HEK293 (cell line): Measurements from ENCODE around the gene RANBP10.

Source experiments
- BCL6B ChIP-seq: fragments of 450-650 bp; formaldehyde crosslinking; IDR thresholded peaks from 2 replicates; pipeline ENCODE4 v1.5.1; 2017; ENCODE audit warnings: missing biosample characterization, missing genetic modification characterization
- GFI1B ChIP-seq: fragments of 450-650 bp; formaldehyde crosslinking; IDR thresholded peaks from 2 replicates; pipeline ENCODE4 v1.5.1; 2016; ENCODE audit warnings: missing biosample characterization, missing genetic modification characterization
- GLIS2 ChIP-seq: fragments of 450-650 bp; formaldehyde crosslinking; IDR thresholded peaks from 2 replicates; pipeline ENCODE4 v1.5.1; 2016; ENCODE audit warnings: missing biosample characterization, missing genetic modification characterization
- KLF1 ChIP-seq: fragments of 450-650 bp; formaldehyde crosslinking; IDR thresholded peaks from 2 replicates; pipeline ENCODE4 v1.5.1; 2016; ENCODE audit warnings: missing biosample characterization, missing genetic modification characterization
- KLF8 ChIP-seq: fragments of 450-650 bp; formaldehyde crosslinking; IDR thresholded peaks from 2 replicates; pipeline ENCODE4 v1.5.1; 2016; ENCODE audit warnings: missing biosample characterization, missing genetic modification characterization
- MEIS1 ChIP-seq: sonication (generic); formaldehyde crosslinking; IDR thresholded peaks from 2 replicates; pipeline ENCODE4 v1.8.1; 2022; ENCODE audit warnings: missing genetic modification reagents, mild to moderate bottlenecking, borderline replicate concordance
- MYNN ChIP-seq: fragments of 450-650 bp; formaldehyde crosslinking; IDR thresholded peaks from 2 replicates; pipeline ENCODE4 v1.5.1; 2016; ENCODE audit warnings: missing biosample characterization, missing genetic modification characterization, borderline replicate concordance
- OSR2 ChIP-seq: fragments of 450-650 bp; formaldehyde crosslinking; IDR thresholded peaks from 2 replicates; pipeline ENCODE4 v1.5.1; 2016; ENCODE audit warnings: missing biosample characterization, missing genetic modification characterization
- PRDM6 ChIP-seq: fragments of 450-650 bp; formaldehyde crosslinking; IDR thresholded peaks from 2 replicates; pipeline ENCODE4 v1.5.1; 2017; ENCODE audit warnings: missing biosample characterization, missing genetic modification characterization
- SP3 ChIP-seq: fragments of 450-650 bp; formaldehyde crosslinking; IDR thresholded peaks from 2 replicates; pipeline ENCODE4 v1.5.1; 2016; ENCODE audit warnings: missing biosample characterization, missing genetic modification characterization
- TRIM28 ChIP-seq: IDR thresholded peaks from 2 replicates; pipeline ENCODE4 v1.6.1; 2011; ENCODE audit warnings: low read length, control low read depth, borderline replicate concordance
- YY2 ChIP-seq: fragments of 450-650 bp; formaldehyde crosslinking; IDR thresholded peaks from 2 replicates; pipeline ENCODE4 v1.5.1; 2016; ENCODE audit warnings: missing biosample characterization, missing genetic modification characterization
- ZBTB1 ChIP-seq: fragments of 450-650 bp; formaldehyde crosslinking; IDR thresholded peaks from 2 replicates; pipeline ENCODE4 v1.5.1; 2016; ENCODE audit warnings: missing biosample characterization, missing genetic modification characterization
- ZBTB11 ChIP-seq: fragments of 450-650 bp; formaldehyde crosslinking; conservative IDR thresholded peaks from 2 replicates; pipeline ENCODE4 v1.5.1; 2016; ENCODE audit warnings: low read depth, missing biosample characterization, missing genetic modification characterization
- ZBTB21 ChIP-seq: fragments of 450-650 bp; formaldehyde crosslinking; IDR thresholded peaks from 2 replicates; pipeline ENCODE4 v1.5.1; 2017; ENCODE audit warnings: missing biosample characterization, missing genetic modification characterization
- ZNF114 ChIP-seq: fragments of 450-650 bp; formaldehyde crosslinking; IDR thresholded peaks from 2 replicates; pipeline ENCODE4 v1.5.0; 2017; ENCODE audit warnings: missing biosample characterization, missing genetic modification characterization
- ZNF211 ChIP-seq: fragments of 450-650 bp; formaldehyde crosslinking; IDR thresholded peaks from 2 replicates; pipeline ENCODE4 v1.5.1; 2016; ENCODE audit warnings: low read depth, missing biosample characterization, missing genetic modification characterization
- ZNF266 ChIP-seq: fragments of 450-650 bp; formaldehyde crosslinking; IDR thresholded peaks from 2 replicates; pipeline ENCODE4 v1.5.1; 2016; ENCODE audit warnings: missing biosample characterization, missing genetic modification characterization, low read depth
- ZNF324 ChIP-seq: fragments of 450-650 bp; formaldehyde crosslinking; IDR thresholded peaks from 2 replicates; pipeline ENCODE4 v1.5.1; 2016; ENCODE audit warnings: missing biosample characterization, missing genetic modification characterization
- ZNF350 ChIP-seq: fragments of 450-650 bp; formaldehyde crosslinking; IDR thresholded peaks from 2 replicates; pipeline ENCODE4 v1.5.0; 2017; ENCODE audit warnings: missing biosample characterization, mild to moderate bottlenecking, missing genetic modification characterization
- ZNF391 ChIP-seq: fragments of 450-650 bp; formaldehyde crosslinking; IDR thresholded peaks from 2 replicates; pipeline ENCODE4 v1.5.1; 2016; ENCODE audit warnings: low read depth, missing biosample characterization, missing genetic modification characterization, borderline replicate concordance
- ZNF404 ChIP-seq: fragments of 450-650 bp; formaldehyde crosslinking; IDR thresholded peaks from 2 replicates; pipeline ENCODE4 v1.5.1; 2017; ENCODE audit warnings: missing biosample characterization, missing genetic modification characterization
- ZNF670 ChIP-seq: fragments of 450-650 bp; formaldehyde crosslinking; IDR thresholded peaks from 2 replicates; pipeline ENCODE4 v1.5.1; 2016; ENCODE audit warnings: missing biosample characterization, missing genetic modification characterization, low read depth
- ZNF692 ChIP-seq: fragments of 450-650 bp; formaldehyde crosslinking; IDR thresholded peaks from 2 replicates; pipeline ENCODE4 v1.5.1; 2016; ENCODE audit warnings: missing biosample characterization, missing genetic modification characterization
- ZNF704 ChIP-seq: fragments of 450-650 bp; formaldehyde crosslinking; IDR thresholded peaks from 2 replicates; pipeline ENCODE4 v1.5.1; 2016; ENCODE audit warnings: missing biosample characterization, missing genetic modification characterization
- ZNF747 ChIP-seq: fragments of 450-650 bp; formaldehyde crosslinking; IDR thresholded peaks from 2 replicates; pipeline ENCODE4 v1.5.1; 2016; ENCODE audit warnings: missing biosample characterization, missing genetic modification characterization
- ZNF76 ChIP-seq: fragments of 450-650 bp; formaldehyde crosslinking; IDR thresholded peaks from 2 replicates; pipeline ENCODE4; 2016; ENCODE audit warnings: low read depth, missing biosample characterization, missing genetic modification characterization, borderline replicate concordance
- ZNF837 ChIP-seq: fragments of 450-650 bp; formaldehyde crosslinking; IDR thresholded peaks from 2 replicates; pipeline ENCODE4 v1.5.1; 2016; ENCODE audit warnings: missing biosample characterization, missing genetic modification characterization
- ZSCAN30 ChIP-seq: fragments of 450-650 bp; IDR thresholded peaks from 2 replicates; pipeline ENCODE4 v1.5.1; 2018; ENCODE audit warnings: missing biosample characterization, mild to moderate bottlenecking, missing genetic modification characterization, moderate library complexity
- ZSCAN4 ChIP-seq: fragments of 450-650 bp; formaldehyde crosslinking; IDR thresholded peaks from 2 replicates; pipeline ENCODE4 v1.5.1; 2017; ENCODE audit warnings: missing biosample characterization, missing genetic modification characterization
- ZXDB ChIP-seq: fragments of 450-650 bp; formaldehyde crosslinking; IDR thresholded peaks from 2 replicates; pipeline ENCODE4 v1.5.1; 2016; ENCODE audit warnings: missing biosample characterization, missing genetic modification characterization

RANBP10 gene

GRCh38 chr16:67719048-67719777 is 87.1 kb downstream of the RANBP10 start, which contains the start of gene GFOD2 (continued):
- TF ChIP-seq ZNF266 (tag by site-specific recombination) (no peak), ZNF747 (tag by site-specific recombination) (no peak), TRIM28 (no peak), ZNF350 (tag by site-specific recombination) (no peak), ZNF324 (no peak), KLF8 (tag by site-specific recombination) (peak; percentile 39; the same call in 1 of the 2 replicates), ZNF670 (no peak), ZNF704 (tag by site-specific recombination) (no peak), MYNN (tag by site-specific recombination) (no peak), ZNF76 (no peak), ZNF404 (tag by site-specific recombination) (no peak), ZSCAN30 (tag by site-specific recombination) (peak; percentile 57; the same call in 1 of the 2 replicates), OSR2 (tag by site-specific recombination) (no peak), YY2 (tag by site-specific recombination) (no peak), GFI1B (tag by site-specific recombination) (no peak), ZXDB (tag by site-specific recombination) (peak; percentile 54), ZBTB21 (tag by site-specific recombination) (0 out of 2 replicates have a peak, but pooled peaks have one; percentile 31), ZNF391 (tag by site-specific recombination) (no peak), BCL6B (tag by site-specific recombination) (no peak), ZNF114 (no peak), SP3 (peak; percentile 67), ZBTB11 (tag by site-specific recombination) (peak; percentile 51), ZNF692 (tag by site-specific recombination) (peak; percentile 88), ZSCAN4 (tag by site-specific recombination) (no peak), PRDM6 (no peak), ZNF211 (no peak), ZNF837 (tag by site-specific recombination) (0 out of 2 replicates have a peak, but pooled peaks have one; percentile 27), MEIS1 (CRISPR knock-in tag) (no peak), ZBTB1 (tag by site-specific recombination) (no peak), GLIS2 (tag by site-specific recombination) (0 out of 2 replicates have a peak, but pooled peaks have one; percentile 3), KLF1 (tag by site-specific recombination) (no peak)
